ENCODE data around the gene FXYD6.

GRCh38 chr11:117830072-117830471 lies 46.4 kb downstream of the FXYD6 start:
- TF ChIP-seq CTCF (conservative IDR thresholded peaks at IDR 0.05) (no peak), ZFX (IDR thresholded peaks at IDR 0.05) (no peak)

All from C4-2B (cell line).